GM12878 (cell line): ENCODE measurements around the gene DHFR. TPM values are rescaled to one million over a fixed set of nuclear protein-coding genes. Genes with fewer than 3 reads are reported as not detected.

Experiments used
- ATAC-seq: fragments of 200-7000 bp; cut with Tn5 transposase; 3 replicates; pipeline ENCODE4 v1.9.1; 2020; ENCODE audit warnings: mild to moderate bottlenecking, moderate library complexity
- BruUV-seq: library from RNA; stranded (reverse); fragments of 400-500 nt; replicated peaks from 2 replicates; lab custom pipeline; 2021; lab: Mats Ljungman, UMichigan
- CTCF ChIA-PET: fragments of 300-600 bp; sonication (Branson Sonifier 250); formaldehyde crosslinking; extraction: SDS; loops from one replicate; lab custom pipeline; 2021; ENCODE audit warnings: inconsistent platforms; lab: Yijun Ruan, JAX
- POLR2A ChIA-PET: fragments of 350-600 bp; formaldehyde crosslinking; extraction: SDS; loops from one replicate; lab custom pipeline; 2021; ENCODE audit warnings: inconsistent platforms; lab: Charles Lee
- RAD21 ChIA-PET: fragments of 300-600 bp; sonication (Branson Sonifier 250); formaldehyde crosslinking; loops from one replicate; lab custom pipeline; 2023; ENCODE audit warnings: antibody characterized with exemption; ENCODE audit not compliant: unreplicated experiment; lab: Charles Lee
- SMC1A ChIA-PET: fragments of 300-600 bp; sonication (Branson Sonifier 250); formaldehyde crosslinking; loops from one replicate; lab custom pipeline; 2023; ENCODE audit not compliant: unreplicated experiment, uncharacterized antibody; lab: Charles Lee
- DNase-seq: peaks from one replicate; pipeline ENCODE4 v3.0.0-alpha.2; 2011; ENCODE audit warnings: low read depth, low spot score
- FAIRE-seq: peaks from 3 replicates; lab custom pipeline; 2011; peaks lifted over from hg19 to GRCh38; lab: Jason Lieb, UNC
- H2AFZ ChIP-seq: 2 replicates; pipeline ENCODE4 v1.6.0; 2011; ENCODE audit warnings: low read depth, low read length, control low read depth; ENCODE audit not compliant: control insufficient read depth
- H3K27ac ChIP-seq: 2 replicates; pipeline ENCODE4 v1.5.1; 2011; ENCODE audit warnings: control low read depth; ENCODE audit not compliant: control insufficient read depth, insufficient read depth
- H3K27me3 ChIP-seq, 2 experiments: replicated peaks in 1 of 2; 2 replicates each; pipeline versions ENCODE4 v1.6.0 to v1.6.1; 2011; ENCODE audit warnings: low read length in 1 of 2; ENCODE audit not compliant: control insufficient read depth in 2 of 2, insufficient read depth in 2 of 2
- H3K36me3 ChIP-seq, 2 experiments: 2 replicates each; pipeline ENCODE4 v1.5.1; 2011; ENCODE audit warnings: low read length in 1 of 2; ENCODE audit not compliant: control insufficient read depth in 2 of 2, insufficient read depth in 2 of 2
- H3K4me1 ChIP-seq: 2 replicates; pipeline ENCODE4 v1.6.1; 2011; ENCODE audit warnings: mild to moderate bottlenecking, low read length, moderate library complexity, mixed read lengths; ENCODE audit not compliant: control insufficient read depth, insufficient read depth
- H3K4me2 ChIP-seq: 2 replicates; pipeline ENCODE4 v1.6.0; 2011; ENCODE audit warnings: control low read depth; ENCODE audit not compliant: control insufficient read depth, insufficient read depth
- H3K4me3 ChIP-seq: fragments of 200-600 bp; sonication (generic); 2 replicates; pipeline ENCODE4 v1.5.1; 2016
- H3K79me2 ChIP-seq: 2 replicates; pipeline ENCODE4 v1.6.0; 2011; ENCODE audit warnings: low read length; ENCODE audit not compliant: control insufficient read depth, insufficient read depth
- H3K9ac ChIP-seq: 2 replicates; pipeline ENCODE4 v1.8.0; 2011; ENCODE audit warnings: low read length, control low read depth, mixed read lengths; ENCODE audit not compliant: control insufficient read depth, insufficient read depth
- H3K9me3 ChIP-seq: replicated peaks from 3 replicates; pipeline ENCODE4 v1.5.1; 2011; ENCODE audit warnings: mild to moderate bottlenecking, low read length; ENCODE audit not compliant: control insufficient read depth, insufficient read depth
- H4K20me1 ChIP-seq: 2 replicates; pipeline ENCODE4 v1.6.0; 2011; ENCODE audit not compliant: control insufficient read depth, insufficient read depth
- BACH1 ChIP-seq: fragments of 450-650 bp; IDR thresholded peaks from 2 replicates; pipeline ENCODE4 v1.6.1; 2017; ENCODE audit warnings: mild to moderate bottlenecking, borderline replicate concordance
- EED ChIP-seq: sonication (generic); IDR thresholded peaks from 2 replicates; pipeline ENCODE4 v1.6.1; 2016; ENCODE audit warnings: antibody characterized with exemption, low read depth
- EP300 ChIP-seq, 2 experiments: fragments of 150-350 bp in 1 of 2; IDR thresholded peaks; 2 replicates each; pipeline ENCODE4 v1.6.1; 2011 to 2012; ENCODE audit warnings: low read depth in 2 of 2, low read length in 2 of 2, borderline replicate concordance in 1 of 2, improper control_type of control experiment in 1 of 2, inconsistent platforms in 1 of 2; ENCODE audit not compliant: control insufficient read depth in 1 of 2
- ESRRA ChIP-seq: IDR thresholded peaks from 2 replicates; pipeline ENCODE4 v1.6.1; 2012; ENCODE audit warnings: mild to moderate bottlenecking, low read length, improper control_type of control experiment
- HSF1 ChIP-seq: fragments of 150-350 bp; IDR thresholded peaks from 2 replicates; pipeline ENCODE4 v1.6.1; 2014; ENCODE audit warnings: mild to moderate bottlenecking, low read depth, low read length
- MAX ChIP-seq: IDR thresholded peaks from 2 replicates; pipeline ENCODE4 v1.6.1; 2012; ENCODE audit warnings: low read depth, low read length, improper control_type of control experiment
- NBN ChIP-seq: fragments of 450-650 bp; IDR thresholded peaks from 2 replicates; pipeline ENCODE4 v1.6.1; 2016
- RELA ChIP-seq: fragments of 450-650 bp; IDR thresholded peaks from 2 replicates; pipeline ENCODE4 v1.8.0; 2014; ENCODE audit warnings: borderline replicate concordance; ENCODE audit not compliant: partially characterized antibody
- SREBF1 ChIP-seq: IDR thresholded peaks from 2 replicates; pipeline ENCODE4 v1.6.1; 2012; ENCODE audit warnings: mild to moderate bottlenecking, low read length
- SUZ12 ChIP-seq: fragments of 200-600 bp; sonication (generic); IDR thresholded peaks from one replicate; pipeline ENCODE4 v1.6.1; 2018; ENCODE audit warnings: antibody characterized with exemption, mild to moderate bottlenecking; ENCODE audit not compliant: unreplicated experiment
- ZBTB11 ChIP-seq: fragments of 450-650 bp; formaldehyde crosslinking; IDR thresholded peaks from 2 replicates; pipeline ENCODE4 v1.5.0; 2022; ENCODE audit warnings: mild to moderate bottlenecking, missing genetic modification characterization
- WGBS: methylation state at CpG from one replicate; pipeline ENCODE4 v1.1.6; 2016; ENCODE audit warnings: low lambda C conversion rate; ENCODE audit not compliant: insufficient replicate concordance, insufficient coverage; ENCODE audit errors: missing lambda C conversion rate; 5-methylcytosine and 5-hydroxymethylcytosine counted together
- in situ Hi-C: fragments of 300-500 bp; cut with MboI; formaldehyde crosslinking; loops from 9 replicates; pipeline ENCODE4 v1.14.3; 2018; ENCODE audit warnings: mixed read lengths
- intact Hi-C: fragments of 100-400 bp; cut with micrococcal nuclease; formaldehyde crosslinking; loops from one replicate; pipeline ENCODE4 v1.14.2; 2022; ENCODE audit not compliant: unreplicated experiment
- polyA plus RNA-seq, 11 experiments: library from polyadenylated mRNA; depleted of rRNA in 4 of 11; unstranded in 6 of 11; stranded (reverse) in 5 of 11; fragments of >200 nt; fragmentation: Nextera tagmentation in 4 of 11; fragmentation: Illumina TruSeq in 1 of 11; extraction: Ambion mirVana in 4 of 11; extraction: Trizol in 1 of 11; gene quantifications; 1 replicate in 1 of 11; 2 replicates in 10 of 11; pipeline versions ENCODE4 v1.2.1 to v1.2.3, GENCODE V29; 2011 to 2016; ENCODE audit warnings: inconsistent platforms in 2 of 11, missing spikeins in 2 of 11, low read depth in 1 of 11
- total RNA-seq, 4 experiments: library from RNA; depleted of rRNA in 3 of 4; stranded (reverse); fragments of >200 nt in 3 of 4; fragmentation: Illumina TruSeq in 1 of 4; extraction: Trizol in 1 of 4; gene quantifications; 2 replicates each; pipeline versions ENCODE4 v1.2.1 to v1.2.3, GENCODE V29; 2013 to 2021
- TF ChIP-seq, protein P1 (sequence below): fragments of 450-650 bp; conservative IDR thresholded peaks from 2 replicates; pipeline ENCODE4 v1.6.1; 2017; ENCODE audit warnings: mild to moderate bottlenecking, moderate library complexity

Gene DHFR
- total and polyA plus RNA-seq, 10 of the 15 experiments (the other 5 are each of a cell fraction or from before 2014, with no cell fraction given) = 57.9 to 143 (median 71.4) TPM

DNA sequence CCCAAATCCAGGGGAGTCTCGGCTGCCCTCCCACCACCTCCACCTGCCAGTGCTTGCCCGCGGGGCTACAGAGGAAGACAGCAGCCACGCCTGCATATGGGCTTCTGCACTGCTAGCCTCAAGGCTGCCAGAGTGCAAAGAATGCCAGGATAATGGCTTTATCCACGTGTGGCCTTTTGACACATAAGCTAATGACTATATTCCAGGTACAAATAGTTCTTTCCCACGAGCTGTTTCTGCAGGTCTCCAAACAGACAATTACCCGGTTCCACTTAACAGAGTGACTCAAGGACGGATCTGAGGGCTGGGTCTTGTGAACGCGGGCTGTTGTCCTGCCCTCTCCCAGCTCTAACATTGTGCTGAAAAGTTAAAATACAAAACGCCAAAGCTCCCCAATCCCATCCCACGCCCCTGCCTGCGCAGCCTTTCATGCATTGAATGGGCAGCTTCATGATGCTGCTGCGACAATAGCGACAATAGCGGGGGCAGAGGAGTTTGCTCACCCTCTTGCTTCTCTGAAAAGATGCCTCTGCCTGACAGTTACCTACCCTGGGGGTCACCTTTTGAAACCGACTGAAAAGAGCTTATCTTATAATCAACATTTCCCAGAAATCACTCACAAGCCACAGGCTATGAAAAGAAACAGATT is 39.4 kb downstream of the DHFR start (continued):
- TF ChIP-seq, protein P1, sequence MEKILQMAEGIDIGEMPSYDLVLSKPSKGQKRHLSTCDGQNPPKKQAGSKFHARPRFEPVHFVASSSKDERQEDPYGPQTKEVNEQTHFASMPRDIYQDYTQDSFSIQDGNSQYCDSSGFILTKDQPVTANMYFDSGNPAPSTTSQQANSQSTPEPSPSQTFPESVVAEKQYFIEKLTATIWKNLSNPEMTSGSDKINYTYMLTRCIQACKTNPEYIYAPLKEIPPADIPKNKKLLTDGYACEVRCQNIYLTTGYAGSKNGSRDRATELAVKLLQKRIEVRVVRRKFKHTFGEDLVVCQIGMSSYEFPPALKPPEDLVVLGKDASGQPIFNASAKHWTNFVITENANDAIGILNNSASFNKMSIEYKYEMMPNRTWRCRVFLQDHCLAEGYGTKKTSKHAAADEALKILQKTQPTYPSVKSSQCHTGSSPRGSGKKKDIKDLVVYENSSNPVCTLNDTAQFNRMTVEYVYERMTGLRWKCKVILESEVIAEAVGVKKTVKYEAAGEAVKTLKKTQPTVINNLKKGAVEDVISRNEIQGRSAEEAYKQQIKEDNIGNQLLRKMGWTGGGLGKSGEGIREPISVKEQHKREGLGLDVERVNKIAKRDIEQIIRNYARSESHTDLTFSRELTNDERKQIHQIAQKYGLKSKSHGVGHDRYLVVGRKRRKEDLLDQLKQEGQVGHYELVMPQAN = no peak

DNA sequence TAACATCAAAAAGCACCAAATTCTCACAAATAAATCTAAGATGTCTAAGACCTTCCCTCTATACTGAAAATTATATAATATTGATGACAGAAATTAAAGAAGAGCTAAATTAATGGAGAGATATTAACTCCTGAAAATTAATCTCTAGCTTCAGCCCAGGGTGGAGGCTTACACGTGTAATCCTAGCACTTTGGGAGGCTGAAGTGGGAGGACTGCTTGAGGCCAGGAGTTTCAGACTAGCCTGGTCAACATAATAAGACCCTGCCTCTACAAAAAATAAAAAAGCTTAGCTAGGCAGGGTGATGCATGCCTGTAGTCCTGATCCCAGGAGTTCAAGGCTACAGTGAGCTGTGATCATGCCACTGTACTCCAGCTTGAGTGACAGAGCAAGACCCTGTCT is 45.1 kb downstream of the DHFR start:
- DNase-seq = no peak
- no peak overlapping the region for H3K27ac ChIP-seq
- ChIA-PET SMC1A (no interaction called here), RAD21 (no interaction called here), POLR2A (no interaction called here), CTCF (no interaction called here)
- intact Hi-C loops (no loop called here), in situ Hi-C loops (no loop called here)
- H3K36me3 ChIP-seq = no peaks in the 10 kb centered on the region
- TF ChIP-seq SUZ12 (no peak), ESRRA (no peak), EED (no peak), RELA (no peak), NBN (no peak), HSF1 (no peak), MAX (no peak), EP300 (IDR thresholded peaks at IDR 0.05; ENCODE audit: borderline replicate concordance in 1 of 2, control insufficient read depth in 1 of 2, low read depth in 2 of 2, low read length in 2 of 2) (no peak), BACH1 (no peak), ZBTB11 (CRISPR knock-in tag) (no peak), SREBF1 (no peak)
- 94% methylated on average over 1 of the region's 1 CpG for WGBS
- BruUV-seq = no TSS peak
- no peaks in the 10 kb centered on the region for H3K79me2 ChIP-seq
- H3K9ac ChIP-seq = no peak overlapping the region
- ATAC-seq = no peak
- no peaks in the 10 kb centered on the region for H4K20me1 ChIP-seq
- H3K4me1 ChIP-seq = peaks cover 10% of the 10 kb centered on the region
- no peak overlapping the region for H2AFZ ChIP-seq
- H3K4me2 ChIP-seq = no peak overlapping the region
- no peaks in the 10 kb centered on the region for H3K27me3 ChIP-seq
- H3K4me3 ChIP-seq = no peak overlapping the region
- no peak for FAIRE-seq
- peaks cover 5% of the 10 kb centered on the region; the same call in 2 of the 3 replicates for H3K9me3 ChIP-seq
